ENCODE results near the gene LENG9. TPM values are rescaled to one million over a fixed set of nuclear protein-coding genes. Genes with fewer than 3 reads are reported as not detected.

LENG9 gene
- total RNA-seq, result 3.6 and 4.9 TPM in 2 replicates

GRCh38 chr19:54463531-54464043, at the start of gene LENG9:
TSS of gene LENG9 (minus strand) at chr19:54463778. CDS start at chr19:54463526, 252 bp downstream.

GRCh38 chr19:54502518-54503048, 39.0 kb upstream of the LENG9 start, which contains the start of gene LAIR2:
TSS of gene LAIR2 (plus strand) at chr19:54502831. CDS start at chr19:54502919, 88 bp downstream.

DNA sequence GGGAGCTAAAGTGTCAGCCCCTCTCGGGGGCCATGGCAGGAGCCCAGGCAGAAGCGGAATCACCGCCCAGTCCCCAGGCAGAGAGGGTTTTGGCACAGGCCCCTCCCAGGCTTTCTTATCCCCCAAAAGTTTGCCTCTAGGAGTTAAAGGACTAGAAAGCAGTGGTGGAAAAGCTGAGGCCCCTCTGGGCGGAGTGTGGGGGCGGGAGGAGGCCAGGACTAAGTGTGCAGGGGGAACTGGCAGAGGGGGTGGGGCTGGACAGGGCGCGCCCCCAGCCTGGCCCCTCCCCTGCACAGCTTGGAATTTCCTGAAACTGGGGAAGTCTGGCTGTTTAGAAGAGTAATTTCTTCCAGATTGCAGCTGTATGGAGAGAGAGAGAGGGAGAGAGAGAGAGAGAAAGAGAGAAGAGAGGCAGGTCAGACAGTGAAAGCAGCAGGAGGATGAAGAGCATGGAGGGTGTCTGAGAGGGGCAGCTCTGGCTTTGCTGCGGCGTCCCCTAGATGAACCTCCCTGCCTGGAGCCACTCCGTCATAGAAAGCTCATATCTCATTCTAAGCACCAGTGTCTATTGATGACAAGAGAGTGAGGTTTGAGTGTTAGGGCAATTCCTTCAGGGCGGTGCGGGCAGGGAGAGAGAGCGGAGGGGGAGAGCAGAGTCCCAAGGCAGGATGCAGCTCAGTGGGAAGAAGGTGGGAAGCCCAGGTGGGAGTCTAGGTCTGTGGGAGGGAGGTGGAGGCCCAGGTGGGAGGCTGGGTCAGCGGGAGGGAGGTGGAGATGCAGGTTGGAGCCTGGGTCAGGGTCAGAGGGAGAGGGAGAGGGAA, 9.7 kb upstream of the LENG9 start, which contains the start of gene CDC42EP5:
TSS of gene CDC42EP5 (minus strand) at position 226 of the 821 bp plus-strand sequence. CDS start 7,749 bp downstream, outside the sequence.

GRCh38 chr19:54448774-54449700, 14.5 kb downstream of the LENG9 start, which contains the start of gene LENG8:
TSS of gene LENG8 (plus strand) at chr19:54449199. CDS start at chr19:54451345, 2,146 bp downstream.

GRCh38 chr19:54415208-54415900, 48.2 kb downstream of the LENG9 start, which contains the start of gene TTYH1:
TSS of gene TTYH1 (plus strand) at chr19:54415464. CDS start at chr19:54415553, 89 bp downstream.

Other genes starting within 250 kb of the LENG9 start
- gene LILRB3, start 240.8 kb downstream of the LENG9 start, total RNA-seq, result not detected in 2 replicates
- not detected in 2 replicates for gene LILRA6, start 221.0 kb downstream of the LENG9 start, total RNA-seq
- gene LILRB5, start 206.5 kb downstream of the LENG9 start, total RNA-seq, result not detected in 2 replicates
- gene LILRB2, start 182.7 kb downstream of the LENG9 start, total RNA-seq, result not detected in 2 replicates
- not detected in 2 replicates for gene LILRA5, start 150.6 kb downstream of the LENG9 start, total RNA-seq
- gene LILRA4, start 124.6 kb downstream of the LENG9 start, total RNA-seq, result not detected in 2 replicates
- not detected in 2 replicates for gene LAIR1, start 98.8 kb downstream of the LENG9 start, total RNA-seq
- 0.16 TPM in 1 of 2 replicates, not detected in the other for gene TTYH1, start 48.3 kb downstream of the LENG9 start, total RNA-seq
- 28.5 and 68.2 TPM in 2 replicates for gene LENG8, start 14.6 kb downstream of the LENG9 start, total RNA-seq
- 85.5 and 90.4 TPM in 2 replicates for gene CDC42EP5, start 9.5 kb upstream of the LENG9 start, total RNA-seq
- gene LAIR2, start 39.1 kb upstream of the LENG9 start, total RNA-seq, result not detected in 2 replicates
- gene LILRA2, start 110.0 kb upstream of the LENG9 start, total RNA-seq, result not detected in 2 replicates
- not detected in 2 replicates for gene LILRA1, start 129.9 kb upstream of the LENG9 start, total RNA-seq
- gene LILRB1, start 166.7 kb upstream of the LENG9 start, total RNA-seq, result not detected in 2 replicates
- not detected in 2 replicates for gene LILRB4, start 199.2 kb upstream of the LENG9 start, total RNA-seq

Data from cardiac atrium fibroblast (primary cell).